ENCODE data around the gene MTX1.
A peak's percentile ranks its signal among the peaks of the same experiment; 100 is the strongest.
"Not testable (repeated sequence)": the region's sequence is repeated elsewhere in the genome, so short reads cannot be mapped to it uniquely, and the experiment has no call there.

MTX1 gene

GRCh38 chr1:155236451-155236850, 28.0 kb downstream of the MTX1 start:
- DNase-seq (ENCODE audit: low spot score) = no peak

DNA sequence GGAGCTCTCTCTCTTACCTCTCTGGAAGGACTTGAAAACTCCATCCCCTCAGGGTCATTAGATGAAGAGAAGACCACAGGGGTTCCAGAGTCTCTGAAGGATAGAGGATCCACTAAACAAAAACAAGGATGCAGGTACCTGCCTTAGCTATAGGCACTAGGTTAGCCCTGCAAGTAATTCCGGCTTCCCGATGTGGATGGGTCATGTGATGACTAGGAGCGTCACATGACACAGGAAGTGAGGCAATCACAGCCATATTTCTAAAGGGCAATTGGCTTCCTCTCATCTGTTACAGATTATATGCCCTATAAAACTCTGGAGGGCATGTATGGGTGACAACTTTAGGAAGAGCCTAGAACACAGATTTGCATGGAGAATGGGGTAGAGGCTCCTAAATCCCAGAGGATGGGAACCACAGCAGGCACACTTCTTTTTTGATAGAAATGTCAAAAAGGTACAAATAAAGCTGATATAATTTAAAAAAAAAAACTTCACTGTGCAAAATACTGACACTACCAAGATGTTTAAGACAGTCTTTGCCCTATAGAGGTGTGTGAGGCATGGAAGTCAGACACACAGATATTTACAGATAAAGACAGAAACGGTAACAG, 32.7 kb downstream of the MTX1 start:
- peak; percentile 75 for DNase-seq (ENCODE audit: low spot score)

DNA sequence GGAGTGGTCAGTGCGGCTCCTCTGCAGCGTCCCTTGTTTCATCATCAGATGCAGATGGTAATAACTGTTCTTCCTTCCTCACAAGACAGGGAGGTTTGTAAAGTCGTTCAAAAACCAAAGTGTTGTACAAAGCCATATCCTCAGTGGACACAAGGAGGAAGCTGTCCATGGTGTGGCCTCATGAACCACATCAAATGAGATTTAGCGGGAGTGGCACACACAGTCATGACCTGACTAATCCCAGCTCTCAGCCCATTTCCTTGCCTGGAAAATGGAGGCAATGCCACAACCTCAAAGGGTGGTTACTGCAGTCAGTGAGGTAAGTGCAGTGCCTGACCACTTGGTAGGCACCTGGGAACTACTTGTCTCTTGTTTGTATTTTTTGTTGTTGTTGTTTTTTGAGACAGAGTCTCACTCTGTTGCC, 33.4 kb downstream of the MTX1 start:
- no peak for DNase-seq (ENCODE audit: low spot score)

DNA sequence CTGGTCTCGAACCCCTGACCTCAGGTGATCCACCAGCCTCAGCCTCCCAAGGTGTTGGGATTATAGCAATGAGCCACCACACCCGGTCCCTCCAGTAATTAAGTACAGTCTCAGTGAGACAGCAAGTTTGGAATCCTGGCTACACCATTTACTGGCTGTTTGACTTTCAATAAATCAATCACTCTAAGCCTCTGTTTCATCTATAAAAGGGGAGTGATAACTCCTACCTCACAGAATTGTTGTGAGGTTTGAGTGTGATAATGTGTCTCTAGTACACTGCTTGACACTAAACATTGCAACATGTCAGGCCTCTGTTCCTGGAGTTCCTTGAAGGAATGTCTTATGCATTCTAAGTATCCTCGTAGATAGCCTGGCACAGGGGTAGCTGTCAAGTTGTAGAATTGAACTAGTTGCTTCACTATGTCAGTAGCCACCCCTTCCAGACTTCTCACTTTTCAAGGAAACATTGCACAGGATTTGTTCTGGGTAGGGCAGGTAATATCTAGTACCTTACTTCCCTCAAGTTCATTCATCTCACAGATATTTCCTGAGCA, 34.4 kb downstream of the MTX1 start:
- no peak for DNase-seq (ENCODE audit: low spot score)

GRCh38 chr1:155244368-155245162, 36.1 kb downstream of the MTX1 start:
- DNase-seq (ENCODE audit: low spot score) = peak; percentile 95

- DNase-seq (ENCODE audit: low spot score) = no peak
Observed at GRCh38 chr1:155245163-155245524, 36.6 kb downstream of the MTX1 start.

- DNase-seq (ENCODE audit: low spot score) = not testable (repeated sequence)
Observed at GRCh38 chr1:155246796-155247195, 38.3 kb downstream of the MTX1 start.

GRCh38 chr1:155247667-155248553, 39.4 kb downstream of the MTX1 start:
- no peak for DNase-seq (ENCODE audit: low spot score)

- no peak for DNase-seq (ENCODE audit: low spot score)
Observed at GRCh38 chr1:155250246-155250632, 41.7 kb downstream of the MTX1 start.

- DNase-seq (ENCODE audit: low spot score) = peak; percentile 95
Observed at GRCh38 chr1:155250633-155251449, 42.3 kb downstream of the MTX1 start.

- no peak for DNase-seq (ENCODE audit: low spot score)
Observed at GRCh38 chr1:155251566-155251965, 43.1 kb downstream of the MTX1 start.

DNA sequence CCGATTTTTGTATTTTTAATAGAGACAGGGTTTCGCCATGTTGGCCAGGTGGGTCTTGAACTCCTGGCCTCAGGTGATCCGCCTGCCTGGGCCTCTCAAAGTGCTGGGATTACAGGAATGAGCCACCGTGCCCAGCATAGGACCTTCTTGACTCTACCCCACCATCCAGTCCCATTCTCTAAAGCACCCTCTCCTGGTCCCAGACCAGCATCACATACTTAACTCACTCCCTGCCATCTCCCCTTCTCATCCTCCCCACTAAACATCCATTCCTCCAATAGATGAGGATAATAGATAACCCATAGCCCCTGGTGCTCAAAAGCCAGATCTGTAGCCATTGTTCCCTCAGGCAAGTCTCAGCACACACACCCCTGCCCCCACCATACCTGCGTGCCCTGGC, 44.7 kb downstream of the MTX1 start:
- DNase-seq (ENCODE audit: low spot score) = no peak

GRCh38 chr1:155253797-155254196, 45.3 kb downstream of the MTX1 start:
- no peak for DNase-seq (ENCODE audit: low spot score)

DNA sequence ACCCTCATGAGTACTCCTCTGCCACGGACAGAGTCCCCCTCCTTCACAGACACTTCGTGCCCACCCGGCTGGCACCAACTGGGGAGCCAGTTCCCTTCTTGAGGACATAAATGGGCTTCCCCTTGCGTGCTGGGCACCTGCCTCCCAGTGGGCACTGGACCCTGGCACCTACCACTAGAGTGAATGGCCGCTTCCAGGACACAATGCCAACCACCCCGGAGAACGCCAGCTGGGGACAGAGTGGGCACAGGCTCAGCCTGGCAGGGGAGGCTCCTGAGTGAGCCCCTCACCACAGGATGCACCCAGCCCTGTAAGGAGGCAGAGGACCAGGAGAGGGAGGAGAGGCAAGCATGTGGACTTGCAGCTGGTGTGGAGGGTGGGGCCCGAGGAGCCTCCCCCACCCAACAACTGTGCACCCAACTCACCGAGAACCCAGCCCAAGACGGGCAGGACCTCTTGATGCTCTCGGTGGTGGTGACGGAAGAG, 45.8 kb downstream of the MTX1 start:
- no peak for DNase-seq (ENCODE audit: low spot score)

DNA sequence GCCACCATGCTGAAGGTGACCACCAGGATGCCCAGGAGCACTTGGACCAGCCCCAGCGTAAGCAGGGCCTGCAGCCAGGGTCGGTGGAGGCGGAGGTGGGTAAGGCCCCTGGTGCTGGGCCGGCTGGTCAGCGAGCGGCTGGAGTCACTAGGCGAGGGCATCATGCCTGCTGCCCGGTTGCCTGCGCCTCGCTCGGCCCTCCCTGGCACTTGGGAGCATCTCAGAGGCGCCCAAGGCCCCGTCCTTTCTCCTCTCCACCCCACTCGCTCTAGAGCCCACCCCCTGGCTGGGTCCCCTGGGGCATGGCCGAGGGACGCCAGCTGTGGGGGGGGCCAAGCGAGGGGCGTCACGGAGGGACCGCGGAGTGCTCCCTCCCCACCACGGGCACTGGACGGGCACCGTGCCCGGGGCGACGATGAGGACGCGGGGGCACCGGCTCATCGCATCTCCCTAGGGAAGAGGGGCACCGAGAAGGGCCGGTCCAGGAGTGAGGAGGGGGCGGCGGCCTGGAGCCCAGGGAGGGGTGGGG, 46.3 kb downstream of the MTX1 start:
- DNase-seq (ENCODE audit: low spot score) = peak; percentile 35

DNA sequence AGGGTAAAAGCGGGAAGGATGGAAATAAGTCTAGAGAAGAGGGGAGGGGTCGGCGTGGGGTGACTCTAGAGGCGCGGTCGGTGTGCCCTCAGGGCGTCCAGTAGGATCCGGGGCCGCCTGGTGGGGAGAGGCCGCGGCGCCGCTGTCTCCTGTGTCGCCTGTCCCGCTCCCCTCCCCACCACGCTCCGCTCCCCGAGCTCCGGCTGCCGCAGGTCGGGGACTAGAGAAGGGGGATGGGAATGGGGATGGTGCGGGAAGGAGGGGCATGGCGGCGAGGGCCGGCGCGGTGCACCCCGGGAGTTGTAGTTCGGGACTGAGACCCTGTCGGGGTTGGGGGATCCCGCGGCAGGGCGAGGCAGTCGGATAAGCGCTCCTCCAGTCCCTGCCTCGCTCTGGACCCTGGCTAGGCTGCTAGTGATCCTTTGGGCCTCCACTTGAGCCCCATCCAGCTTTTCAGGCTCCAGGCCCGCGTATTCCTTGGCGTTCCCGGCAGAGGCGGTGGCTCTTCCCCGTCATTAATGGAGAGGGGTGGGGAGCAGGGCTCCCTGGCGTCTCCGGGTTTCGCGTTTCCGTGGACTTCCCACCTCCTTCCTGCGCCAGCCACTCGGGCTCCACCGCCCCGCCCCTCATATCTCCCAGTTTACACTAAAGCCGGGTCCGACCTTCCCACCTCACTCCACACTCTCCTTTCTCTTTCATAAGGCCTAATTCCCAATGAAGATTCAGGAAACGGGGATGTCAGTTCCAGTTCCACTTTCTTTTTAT, 46.9 kb downstream of the MTX1 start, which contains the start of gene ENTREP3:
Gene ENTREP3 (minus strand): TSS at position 241 of the 765 bp plus-strand sequence. CDS start 606 bp downstream, outside the sequence.
- peak; percentile 92 for DNase-seq (ENCODE audit: low spot score)

DNA sequence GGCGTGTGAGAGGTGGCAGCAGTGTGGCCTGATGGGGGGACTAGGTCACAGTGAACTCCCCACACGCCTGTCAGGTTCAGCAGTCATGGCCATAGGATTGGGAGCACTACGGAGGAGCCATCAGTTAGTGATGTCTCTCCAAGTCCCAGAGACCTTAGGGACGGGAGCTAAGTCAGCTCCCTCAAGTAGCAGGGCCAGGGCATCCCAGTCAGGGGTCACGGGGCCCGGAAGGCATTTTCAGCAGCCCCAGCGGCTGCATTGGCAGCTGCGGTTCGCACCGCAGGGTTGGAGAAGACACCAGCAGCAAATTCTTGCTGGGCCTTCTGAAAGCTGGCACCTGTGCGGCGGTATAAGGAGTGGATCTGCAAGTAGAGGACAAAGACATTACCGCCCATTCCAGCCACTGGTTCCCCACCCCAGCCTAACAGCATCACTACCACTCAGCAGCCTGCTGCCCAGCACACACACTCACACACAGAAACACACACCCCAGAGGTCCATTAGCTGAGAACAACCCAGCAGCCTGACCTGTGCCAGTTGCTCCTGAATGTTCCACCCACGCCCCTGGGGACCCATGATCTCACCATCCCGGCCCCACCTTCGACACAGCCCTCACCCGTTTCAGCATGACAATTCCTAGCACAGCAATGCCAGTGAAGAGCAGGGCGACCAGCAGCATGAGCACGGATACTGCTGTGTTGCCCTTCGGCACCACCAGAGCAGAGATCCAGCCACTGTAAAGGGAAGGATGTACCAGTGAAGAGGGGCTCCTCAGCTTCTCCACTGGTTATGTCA, 47.8 kb downstream of the MTX1 start:
- no peak for DNase-seq (ENCODE audit: low spot score)

- no peak for DNase-seq (ENCODE audit: low spot score)
Observed at GRCh38 chr1:155260276-155260675, 51.8 kb downstream of the MTX1 start.

DNA sequence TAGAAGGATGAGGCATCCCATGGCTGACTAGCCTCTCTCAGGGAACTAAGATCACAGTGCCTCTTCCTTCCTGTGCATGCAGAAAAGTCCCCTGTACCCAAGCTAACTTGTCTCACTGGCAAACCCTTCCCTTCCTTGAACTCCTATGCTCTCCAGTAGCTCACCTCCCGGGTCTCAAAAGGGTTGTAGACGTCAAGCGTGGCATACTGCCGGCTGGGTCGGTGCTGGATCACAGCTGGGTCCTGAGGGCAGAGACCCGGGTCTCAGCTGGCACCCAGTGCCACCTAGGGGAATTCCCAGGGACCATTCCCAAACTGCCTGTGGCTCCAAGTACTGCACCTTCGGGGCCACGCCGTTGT, 53.0 kb downstream of the MTX1 start:
- DNase-seq (ENCODE audit: low spot score) = no peak

Measured in AG20443 (cell line).